ENCODE results near the gene PRB4. TPM values are rescaled to one million over a fixed set of nuclear protein-coding genes. Genes with fewer than 3 reads are reported as not detected.
"Not testable (repeated sequence)": the region's sequence is repeated elsewhere in the genome, so short reads cannot be mapped to it uniquely, and the experiment has no call there.

The PRB4 gene
- not detected in 2 replicates for total RNA-seq

DNA sequence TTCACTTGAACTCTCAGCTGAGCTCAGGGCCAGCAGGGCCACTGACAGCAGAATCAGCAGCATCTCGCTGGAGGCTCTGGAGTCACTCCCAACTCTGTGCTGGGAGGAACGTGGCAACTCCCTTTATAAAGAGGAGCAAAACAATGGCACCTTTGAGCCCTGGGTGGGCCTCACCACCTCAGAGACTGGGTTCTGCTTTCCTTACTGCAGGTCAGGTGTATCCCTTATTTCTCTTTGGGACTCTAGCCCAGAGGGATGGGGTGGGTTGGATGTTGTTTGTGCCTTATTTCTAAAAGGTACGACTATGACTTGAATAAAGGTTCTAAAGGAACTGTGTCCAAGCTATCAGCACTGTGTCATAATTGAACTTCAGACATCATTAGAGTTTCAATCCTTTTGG is at the start of gene PRB4:
TSS of gene PRB4 (minus strand) at position 101 of the 400 bp plus-strand sequence. CDS start at position 63, 38 bp downstream.
- no peaks in the 10 kb centered on the region for H3K36me3 Mint-ChIP-seq (ENCODE audit: low read depth)
- intact Hi-C loops (cut with micrococcal nuclease): no loop called here
- H3K4me3 Mint-ChIP-seq: no peak within 1 kb of the TSS
- H3K9me3 Mint-ChIP-seq: peaks cover 2% of the 10 kb centered on the region
- H3K4me1 Mint-ChIP-seq: no peaks in the 10 kb centered on the region
- H3K27ac Mint-ChIP-seq: no peak within 1 kb of the TSS
- no peak for DNase-seq
- H3K27me3 Mint-ChIP-seq: no peaks in the 10 kb centered on the region

DNA sequence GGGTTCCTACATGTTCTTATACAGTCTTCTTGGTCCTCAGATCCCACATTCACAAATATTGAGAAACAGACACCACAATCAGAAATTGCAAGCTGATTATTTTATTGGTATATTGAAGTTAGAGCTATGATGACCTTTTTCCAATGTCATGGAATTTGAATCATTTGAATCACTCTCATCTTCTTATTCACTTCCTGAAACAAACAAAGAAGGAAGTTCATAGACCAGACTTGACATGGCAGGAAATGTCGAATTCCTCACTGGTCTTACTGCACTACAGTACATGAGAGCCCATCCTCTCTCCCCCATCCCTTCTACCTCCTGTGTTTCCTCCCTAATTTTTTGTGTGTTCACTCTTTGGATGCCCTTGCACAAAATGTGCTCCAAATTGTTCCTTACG is 41.5 kb upstream of the PRB4 start:
- H3K4me1 Mint-ChIP-seq; H3K36me3 Mint-ChIP-seq (ENCODE audit: low read depth); H3K9me3 Mint-ChIP-seq; intact Hi-C loops (cut with micrococcal nuclease); H3K27ac Mint-ChIP-seq; H3K4me3 Mint-ChIP-seq; DNase-seq: not testable (repeated sequence)
- H3K27me3 Mint-ChIP-seq: peaks cover 13% of the 10 kb centered on the region

DNA sequence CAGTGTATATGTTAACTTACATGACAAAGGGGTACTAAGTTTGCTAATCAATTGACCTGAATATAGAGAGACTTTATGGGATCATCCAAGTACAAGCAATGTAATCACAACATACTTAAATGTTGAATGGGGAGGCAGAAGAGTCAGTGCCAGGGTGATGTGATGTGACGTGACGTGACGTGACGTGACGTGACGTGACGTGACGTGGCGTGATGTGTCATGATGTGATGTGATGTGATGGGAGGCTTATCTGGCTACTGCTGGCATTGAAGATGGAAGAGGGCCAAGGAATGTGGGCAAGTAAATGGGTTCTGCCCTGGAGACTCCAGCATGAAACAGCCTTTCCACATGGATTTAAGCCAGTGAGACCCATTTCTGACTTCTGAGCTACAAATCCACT is 38.2 kb upstream of the PRB4 start:
- Mint-ChIP-seq H3K4me1 (no peaks in the 10 kb centered on the region), H3K27me3 (no peaks in the 10 kb centered on the region), H3K9me3 (no peaks in the 10 kb centered on the region), H3K27ac (no peak overlapping the region), H3K36me3 (ENCODE audit: low read depth) (no peaks in the 10 kb centered on the region), H3K4me3 (no peak overlapping the region)
- intact Hi-C loops (cut with micrococcal nuclease): no loop called here
- no peak for DNase-seq

DNA sequence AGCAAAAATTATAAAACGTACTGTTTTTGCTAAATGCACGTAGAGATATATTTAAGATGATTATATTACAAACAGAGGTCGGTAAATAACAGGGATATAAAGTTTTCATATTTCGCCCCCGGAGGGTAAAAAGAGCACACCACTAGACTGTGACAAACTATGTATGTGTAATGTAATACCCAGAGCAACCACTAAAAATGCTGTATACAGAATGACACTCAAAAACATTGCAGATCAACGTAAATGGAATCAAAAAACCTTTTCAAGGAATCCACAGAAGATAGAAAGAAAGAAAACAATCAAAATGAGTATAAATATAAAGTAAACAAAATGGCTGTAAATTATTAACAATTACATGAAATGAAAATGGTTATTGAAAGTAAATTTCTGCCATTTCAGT is 37.6 kb upstream of the PRB4 start:
- no peak overlapping the region for H3K4me3 Mint-ChIP-seq
- DNase-seq: no peak
- intact Hi-C loops (cut with micrococcal nuclease): no loop called here
- no peak overlapping the region for H3K27ac Mint-ChIP-seq
- no peaks in the 10 kb centered on the region for H3K9me3 Mint-ChIP-seq
- no peaks in the 10 kb centered on the region for H3K4me1 Mint-ChIP-seq
- H3K36me3 Mint-ChIP-seq (ENCODE audit: low read depth): no peaks in the 10 kb centered on the region
- H3K27me3 Mint-ChIP-seq: no peaks in the 10 kb centered on the region

DNA sequence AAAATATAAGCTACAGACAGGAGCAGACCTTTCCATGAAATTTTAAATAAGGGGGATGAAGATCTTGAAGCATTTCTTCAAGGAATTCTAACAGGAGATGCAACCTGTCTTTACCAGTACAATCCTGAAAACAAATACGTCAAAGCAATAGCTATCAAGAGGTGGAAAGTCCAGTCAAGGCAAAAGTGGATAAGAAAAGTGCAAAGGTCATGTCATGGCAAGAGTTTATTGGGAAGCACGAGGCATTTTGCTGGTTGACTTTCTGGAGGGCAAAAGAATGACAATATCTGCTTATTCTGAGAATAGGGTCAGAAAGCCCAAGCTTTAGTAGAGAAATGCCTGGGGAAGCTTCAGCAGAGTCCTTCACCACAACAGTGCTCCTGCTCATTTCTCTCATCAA is 34.3 kb upstream of the PRB4 start:
- Mint-ChIP-seq H3K36me3 (ENCODE audit: low read depth) (no peaks in the 10 kb centered on the region), H3K4me3 (no peak overlapping the region), H3K27me3 (no peaks in the 10 kb centered on the region), H3K9me3 (no peaks in the 10 kb centered on the region), H3K4me1 (no peaks in the 10 kb centered on the region), H3K27ac (no peak overlapping the region)
- no peak for DNase-seq
- intact Hi-C loops (cut with micrococcal nuclease): no loop called here

DNA sequence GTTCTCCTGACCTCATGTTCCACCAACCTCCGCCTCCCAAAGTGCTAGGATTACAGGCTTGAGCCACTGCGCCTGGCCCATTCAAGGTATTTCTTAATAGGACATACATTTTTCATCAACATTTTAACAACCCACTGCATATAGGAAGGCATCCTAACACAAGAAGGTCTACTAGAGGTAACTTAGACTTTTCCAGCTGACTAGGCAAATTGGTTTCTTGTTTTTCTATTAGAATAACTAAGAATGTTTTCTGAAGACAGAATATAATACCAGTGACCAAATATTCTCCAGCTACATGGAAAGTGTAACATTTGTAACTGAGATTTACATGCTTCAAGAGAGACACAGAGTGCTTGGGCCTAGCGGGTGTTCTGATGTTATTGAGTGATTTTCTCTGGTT is 14.2 kb upstream of the PRB4 start:
- H3K27ac Mint-ChIP-seq: no peak overlapping the region
- no peak overlapping the region for H3K4me3 Mint-ChIP-seq
- no peaks in the 10 kb centered on the region for H3K4me1 Mint-ChIP-seq
- no peaks in the 10 kb centered on the region for H3K36me3 Mint-ChIP-seq (ENCODE audit: low read depth)
- DNase-seq: no peak
- no peaks in the 10 kb centered on the region for H3K27me3 Mint-ChIP-seq
- H3K9me3 Mint-ChIP-seq: no peaks in the 10 kb centered on the region
- intact Hi-C loops (cut with micrococcal nuclease): no loop called here

DNA sequence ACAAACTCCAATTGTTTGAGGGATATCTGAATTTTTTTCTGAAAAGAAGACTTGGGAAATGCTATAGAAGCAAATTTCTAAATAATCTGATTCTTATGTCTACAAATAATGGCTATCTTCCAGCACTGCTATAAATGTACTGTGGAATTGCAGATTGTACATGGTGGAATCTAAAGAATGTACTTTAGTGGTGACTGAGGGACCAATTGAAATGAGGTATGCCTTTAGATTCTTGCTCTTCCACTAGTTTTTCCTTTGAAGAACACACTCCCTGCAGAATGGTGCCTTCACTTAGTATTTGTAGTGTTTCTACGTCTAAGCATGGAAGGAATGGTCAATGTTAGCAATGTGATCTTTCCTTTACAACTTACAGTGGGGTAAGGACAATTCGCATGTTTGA is 11.7 kb upstream of the PRB4 start:
- H3K36me3 Mint-ChIP-seq (ENCODE audit: low read depth): peaks cover 2% of the 10 kb centered on the region
- intact Hi-C loops (cut with micrococcal nuclease): no loop called here
- no peaks in the 10 kb centered on the region for H3K27me3 Mint-ChIP-seq
- no peaks in the 10 kb centered on the region for H3K4me1 Mint-ChIP-seq
- no peak overlapping the region for H3K27ac Mint-ChIP-seq
- DNase-seq: no peak
- H3K4me3 Mint-ChIP-seq: no peak overlapping the region
- H3K9me3 Mint-ChIP-seq: peaks cover 10% of the 10 kb centered on the region

DNA sequence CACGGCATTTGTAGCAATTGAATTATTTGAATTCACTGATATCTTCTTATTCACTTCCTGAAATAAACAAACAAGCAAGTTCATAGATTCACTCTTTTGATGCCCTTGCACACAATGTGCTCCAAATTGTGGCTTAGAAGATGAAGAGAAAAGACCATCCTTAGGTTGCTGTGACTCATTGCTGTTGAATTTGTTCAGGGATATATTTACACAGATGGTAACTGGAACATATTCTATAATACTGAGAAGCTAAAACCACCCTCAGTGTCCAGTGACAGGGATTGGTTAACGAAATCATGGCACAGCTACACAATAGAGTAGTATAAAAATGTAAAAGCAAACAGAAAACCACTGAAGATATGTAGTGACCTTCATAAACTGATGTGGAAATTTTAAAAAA is 3.1 kb downstream of the PRB4 start:
- no peaks in the 10 kb centered on the region for H3K4me1 Mint-ChIP-seq
- H3K36me3 Mint-ChIP-seq (ENCODE audit: low read depth): no peaks in the 10 kb centered on the region
- H3K27ac Mint-ChIP-seq: no peak overlapping the region
- peaks cover 5% of the 10 kb centered on the region for H3K9me3 Mint-ChIP-seq
- no peaks in the 10 kb centered on the region for H3K27me3 Mint-ChIP-seq
- intact Hi-C loops (cut with micrococcal nuclease): no loop called here
- H3K4me3 Mint-ChIP-seq: no peak overlapping the region
- no peak for DNase-seq

DNA sequence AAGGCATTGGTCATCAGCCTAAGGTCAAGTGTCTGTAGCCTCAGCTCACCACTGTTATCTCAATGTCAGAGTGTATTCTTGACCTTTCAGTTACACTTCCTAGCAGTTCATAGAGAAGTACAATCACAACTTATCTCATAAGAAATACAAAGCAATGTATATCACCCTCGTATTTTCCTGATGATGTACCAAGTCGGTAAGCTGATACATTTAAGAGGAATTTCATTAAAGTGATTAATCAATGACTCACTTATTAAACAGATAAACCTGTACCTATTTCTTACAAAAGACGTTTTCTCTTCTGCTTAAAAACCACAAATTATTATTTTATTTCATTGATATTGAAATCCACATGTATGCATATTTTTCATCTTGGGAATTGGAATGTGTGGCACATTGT is 36.8 kb downstream of the PRB4 start:
- Mint-ChIP-seq H3K27me3 (no peaks in the 10 kb centered on the region), H3K36me3 (ENCODE audit: low read depth) (no peaks in the 10 kb centered on the region), H3K27ac (no peak overlapping the region), H3K4me1 (no peaks in the 10 kb centered on the region), H3K9me3 (no peaks in the 10 kb centered on the region), H3K4me3 (no peak overlapping the region)
- intact Hi-C loops (cut with micrococcal nuclease): no loop called here
- DNase-seq: no peak

DNA sequence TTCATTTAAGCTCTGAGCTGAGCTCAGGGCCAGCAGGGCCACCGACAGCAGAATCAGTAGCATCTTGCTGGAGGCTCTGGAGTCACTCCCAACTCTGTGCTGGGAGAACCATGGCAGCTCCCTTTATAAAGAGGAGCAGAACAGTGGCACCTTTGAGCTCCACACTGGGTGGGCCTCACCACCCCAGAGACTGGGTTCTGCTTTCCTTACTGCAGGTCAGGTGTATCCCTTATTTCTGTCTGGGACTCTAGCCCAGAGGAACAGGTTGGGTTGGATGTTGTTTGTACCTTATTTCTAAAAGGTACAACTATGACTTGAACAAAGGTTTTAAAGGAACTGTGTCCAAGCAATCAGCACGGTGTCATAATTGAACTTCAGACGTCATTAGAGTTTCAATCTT is 40.6 kb downstream of the PRB4 start, which contains the start of gene PRB3:
TSS of gene PRB3 (minus strand) at position 101 of the 400 bp plus-strand sequence. CDS start at position 63, 38 bp downstream.
- Mint-ChIP-seq H3K4me3 (no peak within 1 kb of the TSS), H3K9me3 (no peaks in the 10 kb centered on the region), H3K36me3 (ENCODE audit: low read depth) (no peaks in the 10 kb centered on the region), H3K27ac (no peak within 1 kb of the TSS), H3K4me1 (no peaks in the 10 kb centered on the region), H3K27me3 (no peaks in the 10 kb centered on the region)
- intact Hi-C loops (cut with micrococcal nuclease): no loop called here
- DNase-seq: no peak

DNA sequence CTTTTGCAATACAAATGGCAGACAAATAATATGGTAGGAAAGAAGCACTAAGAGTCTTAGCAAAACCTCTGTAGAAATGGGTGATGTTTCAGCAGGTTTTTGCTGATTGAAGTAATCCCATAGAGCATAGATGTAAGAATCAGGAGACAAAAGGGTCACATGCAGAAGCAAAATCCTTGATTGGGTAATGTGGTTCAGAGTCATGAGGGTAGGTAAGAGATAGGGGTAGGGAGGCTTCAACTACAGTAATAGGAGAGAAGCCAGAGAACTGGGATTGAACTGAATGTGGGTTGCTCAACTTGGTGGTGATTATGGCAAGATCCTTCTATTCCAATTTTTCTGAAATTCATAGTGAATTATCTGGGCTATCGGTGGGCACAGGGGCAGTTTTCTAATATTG is 45.7 kb downstream of the PRB4 start:
- Mint-ChIP-seq H3K4me3 (no peak overlapping the region), H3K27ac (no peak overlapping the region)

More for the DNA sequence above, 45.7 kb downstream of the PRB4 start:
- intact Hi-C loops (cut with micrococcal nuclease): no loop called here
- DNase-seq: no peak
- no peaks in the 10 kb centered on the region for H3K36me3 Mint-ChIP-seq (ENCODE audit: low read depth)
- no peaks in the 10 kb centered on the region for H3K4me1 Mint-ChIP-seq
- no peaks in the 10 kb centered on the region for H3K27me3 Mint-ChIP-seq
- H3K9me3 Mint-ChIP-seq: peaks cover 17% of the 10 kb centered on the region

Other genes with a start within 250 kb of the PRB4 start
- 1.3 and 2.2 TPM in 2 replicates for gene TAS2R46, start 248.1 kb downstream of the PRB4 start, total RNA-seq
- gene TAS2R43, start 218.1 kb downstream of the PRB4 start, total RNA-seq: 1.2 and 1.3 TPM in 2 replicates
- 3.1 and 4.4 TPM in 2 replicates for gene TAS2R30, start 175.8 kb downstream of the PRB4 start, total RNA-seq
- 9.5 and 10.1 TPM in 2 replicates for gene SMIM10L1, start 139.2 kb downstream of the PRB4 start, total RNA-seq
- gene TAS2R42, start 123.5 kb downstream of the PRB4 start, total RNA-seq: not detected in 2 replicates
- gene PRB3, start 40.7 kb downstream of the PRB4 start, total RNA-seq: not detected in 2 replicates
- gene PRB2, start 85.1 kb upstream of the PRB4 start, total RNA-seq: not detected in 2 replicates

Data from activated CD4-positive, alpha-beta T cell treated with anti-CD3 and anti-CD28 coated beads, Interleukin-2, amount 10 ng/mL, durations not matched to agents 24 days and 14 days (primary cell).